Stimulated activated CD8-positive, alpha-beta memory T cell treated with anti-CD3 and anti-CD28 coated beads, Interleukin-2, amount 100 ng/mL, for 1 hour (primary cell): Measurements from ENCODE around the gene ASTN2.

Experiments
- DNase-seq, 2 donors: peaks; one replicate each; pipeline ENCODE4 v3.0.0-alpha.2; 2020; ENCODE audit warnings: low read depth in 2 of 2

ASTN2 gene

DNA sequence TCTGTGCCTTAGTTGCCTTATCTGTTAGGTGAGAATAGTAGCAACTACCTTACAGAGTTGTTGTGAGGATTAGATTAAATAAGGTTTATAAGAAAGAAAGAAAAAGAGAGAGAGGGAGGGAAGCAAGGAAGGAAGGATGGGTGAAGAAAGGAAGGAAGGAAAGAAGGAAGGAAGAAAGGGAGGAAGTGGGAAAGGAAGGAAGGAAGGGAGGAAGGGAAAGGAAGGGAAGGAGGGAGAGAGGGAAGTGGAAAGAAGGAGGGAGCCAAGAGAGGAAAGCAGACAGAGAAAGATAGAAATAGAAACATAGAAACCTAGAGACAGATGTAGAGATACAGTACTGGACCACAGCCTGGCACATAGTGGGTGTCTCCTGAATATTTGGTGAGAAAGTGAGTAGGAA is 934.9 kb downstream of the ASTN2 start:
- DNase-seq: no peak

GRCh38 chr9:116479056-116479544 is 935.8 kb downstream of the ASTN2 start:
- DNase-seq: no peak

- no peak for DNase-seq
Measured at GRCh38 chr9:116477584-116478141, 937.2 kb downstream of the ASTN2 start.

DNA sequence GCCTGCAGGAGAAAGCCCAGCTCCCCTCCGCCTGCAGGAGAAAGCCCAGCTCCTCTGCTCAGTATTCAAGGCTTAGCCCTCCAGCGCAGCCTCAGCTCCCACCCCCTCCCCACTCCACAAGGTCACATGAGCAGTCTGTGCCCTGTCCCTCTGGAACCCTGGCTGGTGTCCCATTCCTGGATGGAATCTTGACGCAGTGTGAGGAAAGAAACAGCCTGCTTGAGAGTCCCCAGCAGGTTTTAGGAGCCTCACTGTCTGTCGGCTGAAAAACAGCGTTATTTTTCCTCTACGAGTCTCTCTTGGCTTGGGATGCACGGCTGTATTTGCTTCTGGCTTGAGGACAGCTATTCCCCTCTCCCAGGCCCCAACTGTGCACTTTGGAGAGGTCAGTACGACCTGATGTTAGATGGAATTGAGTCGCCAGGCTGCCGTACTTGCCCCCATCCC is 937.9 kb downstream of the ASTN2 start:
- no peak for DNase-seq

GRCh38 chr9:116476002-116476401 is 938.9 kb downstream of the ASTN2 start:
- DNase-seq: no peak

- no peak for DNase-seq
Measured at GRCh38 chr9:116475201-116475600, 939.7 kb downstream of the ASTN2 start.

GRCh38 chr9:116471944-116472506 is 942.8 kb downstream of the ASTN2 start:
- DNase-seq: no peak

DNA sequence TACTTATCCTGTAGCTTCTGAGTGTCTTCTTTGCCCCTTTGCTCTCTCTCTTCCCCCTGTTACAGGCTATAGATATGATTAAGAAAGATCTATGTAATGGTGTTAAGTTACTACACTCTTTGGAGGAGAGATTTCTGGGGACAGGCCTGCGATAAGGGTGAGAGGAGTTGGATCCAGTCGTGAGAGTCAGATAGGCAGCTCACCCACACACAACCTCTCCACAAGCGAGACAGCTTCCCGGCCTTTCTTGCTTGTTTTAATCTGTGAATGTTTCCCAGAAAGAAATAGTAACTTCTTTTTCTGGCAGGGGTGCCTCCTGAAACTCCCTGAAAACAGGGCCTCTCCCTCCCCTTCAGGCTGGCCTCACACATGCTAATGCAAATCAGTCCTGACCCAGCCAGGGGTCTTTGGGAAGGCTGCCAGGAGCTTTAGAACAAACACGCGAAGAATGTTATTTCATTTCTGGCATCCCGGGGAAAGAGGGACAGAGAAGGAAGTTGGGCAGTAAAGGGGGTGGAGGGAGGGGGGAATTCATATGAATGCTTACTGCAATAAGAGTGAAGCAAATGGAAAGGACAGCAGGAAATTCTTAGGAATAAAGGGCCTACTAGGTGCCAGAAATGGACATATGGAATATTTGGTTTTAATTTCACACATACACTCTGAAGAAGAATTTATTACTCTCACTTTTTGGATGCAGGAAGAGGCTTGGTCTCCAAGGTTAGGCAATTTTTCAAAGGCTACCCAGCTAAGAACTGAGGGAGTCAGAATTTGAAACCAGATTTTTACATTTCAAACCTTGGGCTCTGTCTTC is 943.6 kb downstream of the ASTN2 start:
- no peak for DNase-seq

DNA sequence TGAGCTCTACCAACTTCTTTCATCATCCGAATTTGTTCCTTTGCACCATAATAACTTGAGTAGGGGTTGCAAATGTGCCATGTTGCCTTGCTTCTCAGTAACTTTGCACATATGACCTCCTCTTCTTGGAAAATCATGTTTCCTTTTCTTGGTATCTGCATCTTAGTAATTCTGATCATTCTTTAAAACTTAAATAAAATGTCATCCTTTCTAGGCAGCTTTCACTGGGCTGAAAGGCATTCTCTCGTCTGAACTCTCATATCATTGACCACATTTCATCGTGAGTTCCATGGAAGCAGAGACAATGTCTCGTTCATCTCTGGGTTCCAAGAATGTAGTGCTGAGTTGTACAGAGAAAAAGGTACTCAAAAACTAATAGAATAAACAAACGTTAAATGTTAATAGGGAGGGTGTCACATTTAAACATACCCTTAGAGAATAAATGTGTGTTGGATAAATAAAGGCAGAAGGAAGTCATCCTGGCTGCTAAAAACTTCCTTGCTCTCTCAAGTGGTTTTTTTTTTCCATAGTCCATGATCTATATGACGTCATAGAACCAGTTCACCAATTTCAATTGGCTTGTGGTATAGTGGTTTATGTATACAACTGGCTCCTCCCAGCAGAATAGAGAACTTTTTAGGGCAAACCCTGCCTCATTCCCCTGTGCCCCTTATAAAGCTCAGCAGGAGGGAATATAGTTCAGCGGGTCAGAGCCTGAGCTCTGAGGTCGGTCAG is 945.9 kb downstream of the ASTN2 start:
- DNase-seq: no peak

DNA sequence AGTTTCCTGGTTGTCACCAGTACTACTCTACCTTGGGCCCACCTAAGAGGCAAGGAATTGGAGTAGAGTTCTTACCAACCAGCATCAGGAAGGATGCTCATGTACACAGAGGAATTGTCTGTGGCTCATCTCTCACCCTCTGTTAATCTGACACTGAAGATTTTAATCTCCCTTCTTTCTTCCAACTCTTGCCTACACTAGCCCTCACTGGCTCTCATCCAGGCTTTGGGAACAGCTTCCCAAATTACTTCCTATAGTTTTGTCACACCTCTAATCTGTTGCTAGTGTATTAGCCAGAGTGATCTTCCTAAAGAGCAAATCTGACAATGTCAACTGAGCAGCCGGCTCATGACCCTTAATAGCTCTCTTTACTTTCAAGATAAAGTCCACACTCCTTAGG is 946.5 kb downstream of the ASTN2 start:
- DNase-seq: no peak

GRCh38 chr9:116467740-116468351 is 947.0 kb downstream of the ASTN2 start:
- DNase-seq: no peak

GRCh38 chr9:116466271-116467235 is 948.3 kb downstream of the ASTN2 start:
- no peak for DNase-seq

DNA sequence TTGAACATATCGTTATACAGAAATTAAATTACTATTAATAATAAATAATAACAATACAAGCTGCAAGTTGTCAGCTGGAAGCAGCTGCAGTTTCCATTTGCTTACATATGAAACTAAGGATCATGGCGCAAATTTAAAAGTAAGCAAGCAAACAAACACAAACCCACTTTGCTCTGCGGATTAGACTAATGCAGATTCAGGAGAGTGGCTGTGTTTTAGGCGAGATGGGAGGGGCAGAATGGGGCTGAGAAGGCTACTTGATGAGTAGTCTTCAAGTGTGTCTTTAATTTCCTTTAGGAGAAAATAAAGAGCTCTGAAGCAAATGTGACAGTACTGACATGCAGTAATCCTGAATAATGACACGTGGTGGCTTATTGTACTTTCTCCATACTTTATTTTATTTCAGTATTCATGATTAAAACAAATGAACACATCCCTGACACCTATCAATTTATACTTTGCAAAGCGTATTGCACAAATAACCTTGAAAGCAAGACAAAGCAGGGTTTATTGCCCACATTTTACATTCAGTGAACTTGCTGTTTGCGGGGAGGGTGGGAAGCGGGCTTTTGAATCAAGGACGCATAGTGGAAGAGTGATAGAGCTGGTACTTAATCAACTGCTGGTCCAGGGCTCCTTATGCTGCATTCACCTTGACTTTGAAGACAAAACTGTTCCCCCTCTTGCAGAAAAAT is 949.1 kb downstream of the ASTN2 start:
- no peak for DNase-seq

GRCh38 chr9:116464987-116465571 is 949.8 kb downstream of the ASTN2 start:
- no peak for DNase-seq

- no peak for DNase-seq
Measured at GRCh38 chr9:116464423-116464822, 950.4 kb downstream of the ASTN2 start.

GRCh38 chr9:116461632-116462031 is 953.2 kb downstream of the ASTN2 start:
- DNase-seq: no peak

DNA sequence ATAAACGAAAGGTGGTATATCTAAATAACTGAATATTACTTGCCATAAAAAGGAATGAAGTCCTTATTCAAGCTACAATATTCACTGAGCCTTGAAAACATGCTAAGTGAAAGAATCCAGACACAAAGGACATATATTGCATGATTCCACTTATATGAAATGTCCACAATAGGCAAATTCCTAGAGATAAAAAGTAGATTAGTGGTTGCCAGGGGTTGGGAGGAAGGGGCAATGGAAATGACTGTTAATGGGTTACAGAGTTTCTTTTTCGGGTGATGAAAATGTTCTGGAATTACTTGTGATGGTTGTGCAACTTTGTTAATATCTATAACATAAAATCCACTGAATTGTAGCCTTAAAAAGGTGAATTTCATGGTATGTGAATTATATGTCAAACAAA is 954.8 kb downstream of the ASTN2 start:
- no peak for DNase-seq

GRCh38 chr9:116459576-116459975 is 955.3 kb downstream of the ASTN2 start:
- DNase-seq: no peak

DNA sequence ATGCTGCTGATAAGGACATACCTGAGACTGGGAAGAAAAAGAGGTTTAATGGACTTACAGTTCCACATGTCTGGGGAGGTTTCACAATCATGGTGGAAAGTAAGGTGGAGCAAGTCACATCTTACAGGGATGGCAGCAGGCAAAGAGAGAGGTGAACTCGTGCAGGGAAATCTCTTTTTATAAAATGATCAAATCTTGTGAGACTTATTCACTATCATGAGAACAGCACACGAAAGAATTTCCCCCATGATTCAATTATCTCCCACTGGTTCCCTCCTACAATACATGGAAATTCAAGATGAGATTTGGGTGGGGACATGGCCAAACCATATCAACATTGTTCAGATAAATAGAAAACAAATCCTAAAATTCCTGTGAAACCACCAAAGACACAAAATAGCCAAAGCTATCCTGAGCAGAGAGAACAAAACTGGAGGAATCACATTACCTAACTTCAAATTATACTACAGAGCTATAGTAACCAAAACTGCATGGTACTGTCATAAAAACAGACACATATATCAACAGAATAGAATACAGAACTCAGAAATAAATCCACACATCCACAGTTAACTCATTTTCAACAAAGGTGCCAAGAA is 958.3 kb downstream of the ASTN2 start:
- no peak for DNase-seq
